HFFc6 (cell line): ENCODE data around the gene HSDL1. TPM values are rescaled to one million over a fixed set of nuclear protein-coding genes. Genes with fewer than 3 reads are reported as not detected.
A peak's percentile ranks its signal among the peaks of the same experiment; 100 is the strongest.
"Not testable (repeated sequence)": the region's sequence is repeated elsewhere in the genome, so short reads cannot be mapped to it uniquely, and the experiment has no call there.

Source experiments
- DNase-seq: peaks from one replicate; pipeline ENCODE4 v3.0.0-alpha.2; 2018
- H3K27ac Mint-ChIP-seq: 2 replicates; pipeline ENCODE4 v1.8.0; 2020; ENCODE audit warnings: mild to moderate bottlenecking, mixed read lengths
- H3K27me3 Mint-ChIP-seq: 2 replicates; pipeline ENCODE4 v1.8.0; 2021; ENCODE audit warnings: mild to moderate bottlenecking, moderate library complexity, mixed read lengths; ENCODE audit not compliant: insufficient read depth
- H3K36me3 Mint-ChIP-seq: 2 replicates; pipeline ENCODE4 v1.8.0; 2021; ENCODE audit warnings: low read depth, mixed read lengths
- H3K4me1 Mint-ChIP-seq: 2 replicates; pipeline ENCODE4 v1.8.0; 2020; ENCODE audit warnings: low read depth, mixed read lengths
- H3K4me3 Mint-ChIP-seq: 2 replicates; pipeline ENCODE4 v1.8.0; 2020; ENCODE audit warnings: mild to moderate bottlenecking, moderate library complexity, mixed read lengths
- H3K9me3 Mint-ChIP-seq: 2 replicates; pipeline ENCODE4 v1.8.0; 2020; ENCODE audit warnings: mild to moderate bottlenecking, mixed read lengths
- total RNA-seq, 6 experiments: library from RNA; stranded (reverse); fragmentation: NEBNext Ultra II Directional; extraction: Animal tissue kit (Norgen Biotek cat#: 25700); gene quantifications; 2 replicates in 1 of 6; 3 replicates in 5 of 6; pipeline ENCODE4 v1.2.3, GENCODE V29; 2021
- TF ChIP-seq, protein P1 (sequence below): fragments of 200-600 bp; sonication (generic); IDR thresholded peaks from 2 replicates; pipeline ENCODE4 v1.5.0; 2021; ENCODE audit warnings: antibody characterized with exemption, mild to moderate bottlenecking

Gene HSDL1
- total RNA-seq, 6 experiments from 2014 or later: 14.8 to 18.8 (median 17.2) TPM

DNA sequence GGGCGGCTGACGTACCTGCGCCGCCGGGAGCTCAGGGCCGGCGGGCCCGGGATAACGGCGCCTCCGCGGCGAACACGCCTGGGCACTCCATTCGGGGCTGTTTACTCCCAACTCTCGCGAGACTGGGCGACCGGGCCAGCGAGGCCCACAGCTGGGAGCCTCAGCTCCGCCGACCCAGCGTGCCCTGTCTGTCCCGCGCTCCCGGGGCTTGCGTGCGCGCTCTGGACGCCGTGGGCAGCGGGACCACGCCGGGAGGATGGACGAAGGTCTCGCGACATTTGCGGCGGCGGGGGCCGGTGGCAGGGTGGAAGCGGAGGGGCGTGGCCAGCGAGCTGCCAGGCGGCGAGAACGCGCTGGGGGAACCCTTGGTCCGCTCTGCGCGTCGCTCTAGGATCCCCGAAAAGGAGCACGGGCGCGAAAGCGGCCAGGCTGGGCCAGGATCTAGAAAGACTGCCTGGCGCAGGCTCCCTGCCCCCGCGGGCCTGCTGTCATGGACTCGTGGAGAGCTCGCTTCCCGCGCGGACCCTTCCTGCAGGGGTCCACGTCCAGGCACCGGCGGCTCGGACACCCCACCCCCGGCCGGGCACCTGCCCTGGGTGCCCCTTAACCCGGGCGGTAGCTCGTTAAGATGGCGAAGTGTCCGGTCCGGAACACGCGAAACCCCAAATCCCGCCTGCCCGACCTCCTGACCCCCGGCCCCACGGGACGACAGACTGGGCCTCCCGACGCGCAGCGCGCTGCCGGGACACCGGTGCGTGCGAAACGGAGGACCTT, 28.1 kb downstream of the HSDL1 start, which contains the start of gene MBTPS1:
Gene MBTPS1 (minus strand): TSS at position 223 of the 774 bp plus-strand sequence. CDS start 15,159 bp downstream, outside the sequence.
- TF ChIP-seq, protein P1, sequence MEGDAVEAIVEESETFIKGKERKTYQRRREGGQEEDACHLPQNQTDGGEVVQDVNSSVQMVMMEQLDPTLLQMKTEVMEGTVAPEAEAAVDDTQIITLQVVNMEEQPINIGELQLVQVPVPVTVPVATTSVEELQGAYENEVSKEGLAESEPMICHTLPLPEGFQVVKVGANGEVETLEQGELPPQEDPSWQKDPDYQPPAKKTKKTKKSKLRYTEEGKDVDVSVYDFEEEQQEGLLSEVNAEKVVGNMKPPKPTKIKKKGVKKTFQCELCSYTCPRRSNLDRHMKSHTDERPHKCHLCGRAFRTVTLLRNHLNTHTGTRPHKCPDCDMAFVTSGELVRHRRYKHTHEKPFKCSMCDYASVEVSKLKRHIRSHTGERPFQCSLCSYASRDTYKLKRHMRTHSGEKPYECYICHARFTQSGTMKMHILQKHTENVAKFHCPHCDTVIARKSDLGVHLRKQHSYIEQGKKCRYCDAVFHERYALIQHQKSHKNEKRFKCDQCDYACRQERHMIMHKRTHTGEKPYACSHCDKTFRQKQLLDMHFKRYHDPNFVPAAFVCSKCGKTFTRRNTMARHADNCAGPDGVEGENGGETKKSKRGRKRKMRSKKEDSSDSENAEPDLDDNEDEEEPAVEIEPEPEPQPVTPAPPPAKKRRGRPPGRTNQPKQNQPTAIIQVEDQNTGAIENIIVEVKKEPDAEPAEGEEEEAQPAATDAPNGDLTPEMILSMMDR: no peak
- 0 out of 2 replicates have a peak, but pooled peaks cover 8% of the 10 kb centered on the region for H3K36me3 Mint-ChIP-seq
- H3K27ac Mint-ChIP-seq: peak within 1 kb of the TSS; percentile 91
- H3K27me3 Mint-ChIP-seq: no peaks in the 10 kb centered on the region
- H3K9me3 Mint-ChIP-seq: no peaks in the 10 kb centered on the region
- H3K4me3 Mint-ChIP-seq: peak within 1 kb of the TSS; percentile 97
- peaks cover 16% of the 10 kb centered on the region for H3K4me1 Mint-ChIP-seq
- DNase-seq: peak; percentile 97

DNA sequence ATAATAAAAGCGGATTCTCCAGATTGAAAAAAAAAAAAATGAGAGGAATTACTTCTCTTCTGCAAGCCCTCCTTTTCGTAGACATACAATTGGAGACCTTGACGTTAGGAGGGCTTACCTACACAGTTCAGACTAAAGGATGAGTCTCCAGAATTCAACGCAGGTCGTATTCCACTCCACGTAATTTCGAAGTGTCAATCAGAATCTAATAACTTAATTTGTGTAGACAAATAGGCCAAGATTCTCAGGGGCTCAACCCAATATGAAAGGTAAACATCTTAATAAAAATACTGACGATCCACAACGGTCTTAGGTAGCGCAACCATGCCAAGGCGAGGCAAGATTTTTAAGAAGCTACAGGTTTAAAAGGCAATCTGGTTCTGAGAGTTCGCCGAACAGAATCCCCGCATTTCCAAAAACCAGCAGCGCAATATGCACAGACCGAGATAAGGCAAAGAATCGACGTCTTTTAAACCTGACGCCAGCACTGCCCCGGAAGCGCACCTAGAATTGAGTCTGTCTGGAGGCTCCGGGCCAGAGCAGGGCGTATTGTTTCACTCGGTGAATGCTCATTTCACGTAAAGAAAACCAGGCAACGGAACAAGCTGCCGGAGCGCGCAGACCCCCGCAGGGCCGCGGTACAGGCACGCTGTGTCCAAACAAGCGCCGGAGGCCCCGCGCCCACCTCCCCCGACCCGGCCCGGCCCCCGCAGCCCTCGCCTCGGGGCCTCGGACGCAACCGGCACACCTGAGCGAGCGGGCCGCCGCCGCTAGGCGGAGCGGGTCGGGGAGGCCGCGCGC, 28.9 kb downstream of the HSDL1 start:
- Mint-ChIP-seq H3K9me3 (no peaks in the 10 kb centered on the region), H3K27ac (peak overlapping the region; percentile 90), H3K27me3 (no peaks in the 10 kb centered on the region), H3K4me1 (peaks cover 16% of the 10 kb centered on the region), H3K4me3 (peak overlapping the region; percentile 97), H3K36me3 (0 out of 2 replicates have a peak, but pooled peaks cover 8% of the 10 kb centered on the region)
- TF ChIP-seq, protein P1: peak; percentile 72
- DNase-seq: peak; percentile 3

DNA sequence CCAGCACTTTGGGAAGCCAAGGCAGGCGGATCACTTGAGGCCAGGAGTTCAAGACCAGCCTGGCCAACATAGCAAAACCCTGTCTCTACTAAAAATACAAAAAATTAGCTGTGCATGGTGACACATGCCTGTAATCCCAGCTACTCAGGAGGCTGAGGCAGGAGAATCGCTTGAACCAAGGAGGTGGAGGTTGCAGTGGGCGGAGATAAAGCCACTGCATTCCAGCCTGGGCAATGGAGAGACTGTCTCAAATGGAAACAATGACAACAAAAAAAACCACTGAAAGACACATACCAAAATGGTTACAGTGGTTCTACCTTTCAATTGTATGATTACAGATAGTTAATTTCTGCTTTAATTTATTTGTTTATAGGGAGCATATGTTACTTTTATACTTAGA, 33.0 kb downstream of the HSDL1 start:
- H3K27me3 Mint-ChIP-seq, H3K9me3 Mint-ChIP-seq, DNase-seq, H3K36me3 Mint-ChIP-seq, H3K4me3 Mint-ChIP-seq, H3K27ac Mint-ChIP-seq: not testable (repeated sequence)
- H3K4me1 Mint-ChIP-seq: peaks cover 23% of the 10 kb centered on the region

DNA sequence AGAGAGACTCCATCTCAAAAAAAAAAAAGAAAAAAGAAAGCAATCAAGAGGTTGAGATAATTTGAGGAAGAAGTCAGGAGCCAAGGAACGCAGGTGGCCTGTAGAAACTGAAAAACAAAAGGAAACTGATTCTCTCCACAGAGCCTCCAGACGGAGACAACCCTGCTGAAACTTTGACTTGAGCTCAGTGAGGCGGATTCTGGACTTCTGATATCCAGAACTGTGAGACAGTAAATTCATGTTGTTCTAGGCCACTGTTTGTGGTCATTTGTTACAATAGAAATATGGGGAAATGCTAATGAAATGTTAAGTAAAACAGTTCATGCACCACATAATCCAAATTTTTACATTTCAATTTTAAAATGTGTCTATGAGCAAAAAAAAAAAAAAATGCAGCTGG, 33.5 kb downstream of the HSDL1 start:
- no peak for DNase-seq
- Mint-ChIP-seq H3K36me3 (0 out of 2 replicates have a peak, but pooled peaks cover 8% of the 10 kb centered on the region), H3K27ac (no peak overlapping the region), H3K4me3 (no peak overlapping the region), H3K27me3 (no peaks in the 10 kb centered on the region), H3K9me3 (no peaks in the 10 kb centered on the region), H3K4me1 (peaks cover 24% of the 10 kb centered on the region)
- TF ChIP-seq, protein P1: no peak

DNA sequence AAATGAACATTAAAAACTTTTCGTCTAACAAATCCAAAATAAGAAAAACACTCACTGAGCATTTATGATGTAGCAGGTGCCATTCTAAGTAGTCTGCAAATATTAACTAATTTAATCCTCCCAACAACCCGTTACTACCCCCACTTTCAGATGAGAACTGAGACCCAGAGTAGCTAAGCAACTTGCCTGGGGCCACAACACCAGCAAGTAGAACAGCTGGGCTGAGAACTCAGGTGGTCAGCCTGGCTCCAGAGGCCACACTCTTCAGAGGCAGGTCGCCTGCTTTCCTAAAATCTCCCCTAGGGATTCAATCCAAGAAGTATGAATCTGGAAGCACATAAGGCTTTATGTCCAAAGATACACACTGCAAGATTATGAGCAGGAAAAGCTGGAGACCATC, 34.5 kb downstream of the HSDL1 start:
- H3K4me1 Mint-ChIP-seq: peaks cover 24% of the 10 kb centered on the region
- 0 out of 2 replicates have a peak, but pooled peaks cover under 1% of the 10 kb centered on the region for H3K36me3 Mint-ChIP-seq
- TF ChIP-seq, protein P1: no peak
- DNase-seq: no peak
- H3K27me3 Mint-ChIP-seq: no peaks in the 10 kb centered on the region
- no peak overlapping the region for H3K27ac Mint-ChIP-seq
- no peaks in the 10 kb centered on the region for H3K9me3 Mint-ChIP-seq
- no peak overlapping the region for H3K4me3 Mint-ChIP-seq
